K562 (cell line): ENCODE data around the gene SLC6A6. TPM values are rescaled to one million over a fixed set of nuclear protein-coding genes. Genes with fewer than 3 reads are reported as not detected.
A peak's percentile ranks its signal among the peaks of the same experiment; 100 is the strongest.

Experiments used
- C11orf30 ChIP-seq: fragments of 450-650 bp; IDR thresholded peaks from 2 replicates; pipeline ENCODE4 v1.6.1; 2016; ENCODE audit warnings: low read depth, mild to moderate bottlenecking
- FOXK2 ChIP-seq, 2 experiments: fragments of 450-650 bp; IDR thresholded peaks in 1 of 2; conservative IDR thresholded peaks in 1 of 2; 2 replicates each; pipeline ENCODE4 v1.6.1; 2016; ENCODE audit warnings: low read depth in 2 of 2, mild to moderate bottlenecking in 1 of 2
- GTF2E2 ChIP-seq: fragments of 200-800 bp; sonication (Bioruptor generic); IDR thresholded peaks from 2 replicates; pipeline ENCODE4 v1.6.1; 2016; ENCODE audit warnings: missing genetic modification characterization, missing compliant biosample characterization
- PURB ChIP-seq: sonication (generic); formaldehyde crosslinking; IDR thresholded peaks from 2 replicates; pipeline ENCODE4 v1.9.0; 2021; ENCODE audit warnings: low read depth, mild to moderate bottlenecking, missing genetic modification reagents
- ZNF197 ChIP-seq: fragments of 200-800 bp; sonication (Bioruptor generic); IDR thresholded peaks from 2 replicates; pipeline ENCODE4 v1.6.1; 2016; ENCODE audit warnings: low read depth, missing genetic modification characterization, missing compliant biosample characterization
- ZNF589 ChIP-seq: fragments of 200-800 bp; sonication (Bioruptor generic); IDR thresholded peaks from 2 replicates; pipeline ENCODE4 v1.6.1; 2016; ENCODE audit warnings: low read depth, missing genetic modification characterization, missing compliant biosample characterization
- polyA plus RNA-seq, 8 experiments: library from polyadenylated mRNA; depleted of rRNA in 4 of 8; stranded (reverse) in 5 of 8; unstranded in 3 of 8; fragments of >200 nt; fragmentation: Nextera tagmentation in 2 of 8; fragmentation: Illumina TruSeq in 1 of 8; extraction: Ambion mirVana in 2 of 8; extraction: Trizol in 1 of 8; gene quantifications; 2 replicates each; pipeline versions ENCODE4 v1.2.1 to v1.2.3, GENCODE V29; 2011 to 2014; ENCODE audit warnings: inconsistent platforms in 1 of 8, missing spikeins in 1 of 8
- total RNA-seq, 7 experiments: library from RNA; depleted of rRNA in 6 of 7; stranded (reverse); fragments of >200 nt in 6 of 7; fragmentation: Illumina TruSeq in 2 of 7; extraction: Trizol in 2 of 7; gene quantifications; 2 replicates each; pipeline versions ENCODE4 v1.2.1 to v1.2.3, GENCODE V29; 2011 to 2021; ENCODE audit warnings: low replicate concordance in 1 of 7
- TF ChIP-seq, protein P1 (sequence below), 2 experiments: IDR thresholded peaks; 2 replicates each; pipeline ENCODE4 v1.6.1; 2012; ENCODE audit warnings: improper control_type of control experiment in 2 of 2, low read depth in 2 of 2, low read length in 2 of 2, borderline replicate concordance in 1 of 2
- TF ChIP-seq, protein P2 (sequence below): fragments of 450-650 bp; conservative IDR thresholded peaks from 2 replicates; pipeline ENCODE4 v1.6.1; 2016; ENCODE audit warnings: missing genetic modification characterization, low read depth, mild to moderate bottlenecking, missing compliant biosample characterization, moderate library complexity
- TF ChIP-seq, protein P3 (sequence below): sonication (generic); formaldehyde crosslinking; IDR thresholded peaks from 2 replicates; pipeline ENCODE4 v1.8.1; 2023; ENCODE audit warnings: mild to moderate bottlenecking, missing genetic modification reagents
- TF ChIP-seq, protein P4 (sequence below): sonication (generic); formaldehyde crosslinking; IDR thresholded peaks from 2 replicates; pipeline ENCODE4 v1.8.0; 2022; ENCODE audit warnings: mild to moderate bottlenecking, missing genetic modification reagents
- TF ChIP-seq, protein P5 (sequence below), 2 experiments: IDR thresholded peaks in 1 of 2; conservative IDR thresholded peaks in 1 of 2; 2 replicates each; pipeline ENCODE4 v1.6.1; 2016; ENCODE audit warnings: low read depth in 2 of 2, mild to moderate bottlenecking in 1 of 2, missing compliant biosample characterization in 1 of 2, missing genetic modification characterization in 1 of 2, moderate library complexity in 1 of 2

Gene SLC6A6
- total and polyA plus RNA-seq, 9 of the 15 experiments (the other 6 are each of a cell fraction or from before 2014, with no cell fraction given): 12.3 to 203 (median 93.2) TPM

DNA sequence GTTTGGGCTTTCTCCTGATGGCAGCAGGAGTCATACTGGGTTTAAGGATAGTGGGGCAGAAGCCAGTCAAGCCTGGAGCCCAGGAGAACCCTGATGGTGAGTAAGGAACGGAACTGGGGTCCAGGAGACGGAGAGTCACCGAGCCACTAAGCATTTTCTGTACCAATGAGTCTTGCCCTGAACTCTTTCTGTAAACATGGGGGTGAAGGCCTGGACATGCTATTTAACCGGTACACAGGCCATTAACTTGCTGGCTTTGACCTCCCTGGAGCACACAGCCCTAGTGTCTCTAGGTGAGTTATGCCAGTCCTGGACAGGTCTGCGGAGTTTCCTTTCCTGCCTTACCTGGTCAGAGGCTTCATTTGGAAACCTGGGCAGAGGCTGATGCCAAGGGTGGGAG, 3.9 kb downstream of the SLC6A6 start (continued):
- TF ChIP-seq, protein P1, sequence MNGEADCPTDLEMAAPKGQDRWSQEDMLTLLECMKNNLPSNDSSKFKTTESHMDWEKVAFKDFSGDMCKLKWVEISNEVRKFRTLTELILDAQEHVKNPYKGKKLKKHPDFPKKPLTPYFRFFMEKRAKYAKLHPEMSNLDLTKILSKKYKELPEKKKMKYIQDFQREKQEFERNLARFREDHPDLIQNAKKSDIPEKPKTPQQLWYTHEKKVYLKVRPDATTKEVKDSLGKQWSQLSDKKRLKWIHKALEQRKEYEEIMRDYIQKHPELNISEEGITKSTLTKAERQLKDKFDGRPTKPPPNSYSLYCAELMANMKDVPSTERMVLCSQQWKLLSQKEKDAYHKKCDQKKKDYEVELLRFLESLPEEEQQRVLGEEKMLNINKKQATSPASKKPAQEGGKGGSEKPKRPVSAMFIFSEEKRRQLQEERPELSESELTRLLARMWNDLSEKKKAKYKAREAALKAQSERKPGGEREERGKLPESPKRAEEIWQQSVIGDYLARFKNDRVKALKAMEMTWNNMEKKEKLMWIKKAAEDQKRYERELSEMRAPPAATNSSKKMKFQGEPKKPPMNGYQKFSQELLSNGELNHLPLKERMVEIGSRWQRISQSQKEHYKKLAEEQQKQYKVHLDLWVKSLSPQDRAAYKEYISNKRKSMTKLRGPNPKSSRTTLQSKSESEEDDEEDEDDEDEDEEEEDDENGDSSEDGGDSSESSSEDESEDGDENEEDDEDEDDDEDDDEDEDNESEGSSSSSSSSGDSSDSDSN (IDR thresholded peaks at IDR 0.05; ENCODE audit: borderline replicate concordance in 1 of 2, low read depth in 2 of 2, low read length in 2 of 2): 0 out of 4 replicates have a peak, but pooled peaks of 1 of the 2 experiments have one; percentile 38
- TF ChIP-seq PURB (CRISPR knock-in tag): no peak
- 0 out of 2 replicates have a peak, but pooled peaks have one; percentile 8 for TF ChIP-seq ZNF589 (CRISPR knock-in tag)
- TF ChIP-seq C11orf30: no peak
- no peak for TF ChIP-seq GTF2E2 (tag)
- TF ChIP-seq, protein P2, sequence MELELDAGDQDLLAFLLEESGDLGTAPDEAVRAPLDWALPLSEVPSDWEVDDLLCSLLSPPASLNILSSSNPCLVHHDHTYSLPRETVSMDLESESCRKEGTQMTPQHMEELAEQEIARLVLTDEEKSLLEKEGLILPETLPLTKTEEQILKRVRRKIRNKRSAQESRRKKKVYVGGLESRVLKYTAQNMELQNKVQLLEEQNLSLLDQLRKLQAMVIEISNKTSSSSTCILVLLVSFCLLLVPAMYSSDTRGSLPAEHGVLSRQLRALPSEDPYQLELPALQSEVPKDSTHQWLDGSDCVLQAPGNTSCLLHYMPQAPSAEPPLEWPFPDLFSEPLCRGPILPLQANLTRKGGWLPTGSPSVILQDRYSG (tag): no peak
- TF ChIP-seq ZNF197: peak; percentile 55; the same call in 1 of the 2 replicates
- TF ChIP-seq, protein P3, sequence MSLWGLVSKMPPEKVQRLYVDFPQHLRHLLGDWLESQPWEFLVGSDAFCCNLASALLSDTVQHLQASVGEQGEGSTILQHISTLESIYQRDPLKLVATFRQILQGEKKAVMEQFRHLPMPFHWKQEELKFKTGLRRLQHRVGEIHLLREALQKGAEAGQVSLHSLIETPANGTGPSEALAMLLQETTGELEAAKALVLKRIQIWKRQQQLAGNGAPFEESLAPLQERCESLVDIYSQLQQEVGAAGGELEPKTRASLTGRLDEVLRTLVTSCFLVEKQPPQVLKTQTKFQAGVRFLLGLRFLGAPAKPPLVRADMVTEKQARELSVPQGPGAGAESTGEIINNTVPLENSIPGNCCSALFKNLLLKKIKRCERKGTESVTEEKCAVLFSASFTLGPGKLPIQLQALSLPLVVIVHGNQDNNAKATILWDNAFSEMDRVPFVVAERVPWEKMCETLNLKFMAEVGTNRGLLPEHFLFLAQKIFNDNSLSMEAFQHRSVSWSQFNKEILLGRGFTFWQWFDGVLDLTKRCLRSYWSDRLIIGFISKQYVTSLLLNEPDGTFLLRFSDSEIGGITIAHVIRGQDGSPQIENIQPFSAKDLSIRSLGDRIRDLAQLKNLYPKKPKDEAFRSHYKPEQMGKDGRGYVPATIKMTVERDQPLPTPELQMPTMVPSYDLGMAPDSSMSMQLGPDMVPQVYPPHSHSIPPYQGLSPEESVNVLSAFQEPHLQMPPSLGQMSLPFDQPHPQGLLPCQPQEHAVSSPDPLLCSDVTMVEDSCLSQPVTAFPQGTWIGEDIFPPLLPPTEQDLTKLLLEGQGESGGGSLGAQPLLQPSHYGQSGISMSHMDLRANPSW (CRISPR knock-in tag): 0 out of 2 replicates have a peak, but pooled peaks have one; percentile 37
- TF ChIP-seq, protein P4, sequence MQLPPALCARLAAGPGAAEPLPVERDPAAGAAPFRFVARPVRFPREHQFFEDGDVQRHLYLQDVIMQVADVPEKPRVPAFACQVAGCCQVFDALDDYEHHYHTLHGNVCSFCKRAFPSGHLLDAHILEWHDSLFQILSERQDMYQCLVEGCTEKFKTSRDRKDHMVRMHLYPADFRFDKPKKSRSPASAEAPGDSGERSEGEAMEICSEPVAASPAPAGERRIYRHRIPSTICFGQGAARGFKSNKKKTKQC (CRISPR knock-in tag): no peak
- TF ChIP-seq, protein P5, sequence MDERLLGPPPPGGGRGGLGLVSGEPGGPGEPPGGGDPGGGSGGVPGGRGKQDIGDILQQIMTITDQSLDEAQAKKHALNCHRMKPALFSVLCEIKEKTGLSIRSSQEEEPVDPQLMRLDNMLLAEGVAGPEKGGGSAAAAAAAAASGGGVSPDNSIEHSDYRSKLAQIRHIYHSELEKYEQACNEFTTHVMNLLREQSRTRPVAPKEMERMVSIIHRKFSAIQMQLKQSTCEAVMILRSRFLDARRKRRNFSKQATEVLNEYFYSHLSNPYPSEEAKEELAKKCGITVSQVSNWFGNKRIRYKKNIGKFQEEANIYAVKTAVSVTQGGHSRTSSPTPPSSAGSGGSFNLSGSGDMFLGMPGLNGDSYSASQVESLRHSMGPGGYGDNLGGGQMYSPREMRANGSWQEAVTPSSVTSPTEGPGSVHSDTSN (CRISPR knock-in tag; IDR thresholded peaks at IDR 0.05; ENCODE audit: low read depth): no peak
- TF ChIP-seq, protein P5 (tag; conservative IDR thresholded peaks at IDR 0.05; ENCODE audit: low read depth): no peak
- TF ChIP-seq FOXK2 (conservative IDR thresholded peaks at IDR 0.05 in 1 of 2, IDR thresholded peaks at IDR 0.05 in 1 of 2; ENCODE audit: low read depth in 2 of 2): 0 out of 4 replicates have a peak, but pooled peaks of 1 of the 2 experiments have one; percentile 21
